B cell (primary cell): ENCODE measurements around the gene BMS1. TPM values are rescaled to one million over a fixed set of nuclear protein-coding genes. Genes with fewer than 3 reads are reported as not detected.

Experiments used
- ATAC-seq: fragments of 200-7000 bp; cut with Tn5 transposase; one replicate; pipeline ENCODE4 v1.10.0; 2021; ENCODE audit warnings: low read depth, mild to moderate bottlenecking, moderate number of reproducible peaks, moderate library complexity
- CTCF ChIA-PET: fragments of 350-600 bp; sonication (Branson Sonifier 250); formaldehyde crosslinking; loops from one replicate; lab custom pipeline; 2021; ENCODE audit warnings: antibody characterized with exemption, inconsistent platforms; lab: Charles Lee
- POLR2A ChIA-PET: fragments of 350-600 bp; sonication (Branson Sonifier 250); formaldehyde crosslinking; loops from one replicate; lab custom pipeline; 2021; ENCODE audit warnings: antibody characterized with exemption; lab: Charles Lee
- DNase-seq: peaks from one replicate; pipeline ENCODE4 v3.0.0; 2013
- H2AFZ ChIP-seq: 2 replicates; pipeline ENCODE4 v1.6.1; 2012; ENCODE audit warnings: mild to moderate bottlenecking, low read depth, low read length; ENCODE audit not compliant: insufficient read depth, poor library complexity, severe bottlenecking
- H3K27ac ChIP-seq, 2 donors: 1 replicate in 1 of 2; 2 replicates in 1 of 2; pipeline ENCODE4 v1.5.1; 2012 to 2013; ENCODE audit warnings: low read length in 2 of 2, mild to moderate bottlenecking in 2 of 2, moderate library complexity in 1 of 2
- H3K27me3 ChIP-seq, 4 experiments: fragments of 200-600 bp in 1 of 4; sonication (generic) in 1 of 4; replicated peaks in 1 of 4; 1 replicate in 2 of 4; 2 replicates in 2 of 4; pipeline versions ENCODE4 v1.6.1 to v1.7.0; 2013 to 2016; ENCODE audit warnings: low read length in 3 of 4, mild to moderate bottlenecking in 2 of 4, mixed read lengths in 1 of 4, moderate library complexity in 1 of 4; ENCODE audit not compliant: insufficient read depth in 4 of 4, control insufficient read depth in 3 of 4; ENCODE audit errors: control extremely low read depth in 1 of 4
- H3K36me3 ChIP-seq, 2 experiments: replicated peaks in 1 of 2; 1 replicate in 1 of 2; 2 replicates in 1 of 2; pipeline versions ENCODE4 v1.6.1 to v1.7.1; 2013; ENCODE audit warnings: low read length in 1 of 2; ENCODE audit not compliant: insufficient read depth in 2 of 2, control insufficient read depth in 1 of 2; ENCODE audit errors: control extremely low read depth in 1 of 2, extremely low read depth in 1 of 2
- H3K4me1 ChIP-seq, 2 donors: fragments of 200-600 bp in 1 of 2; sonication (generic) in 1 of 2; 1 replicate in 1 of 2; 2 replicates in 1 of 2; pipeline versions ENCODE4 v1.5.1 to v1.6.1; 2013 to 2017; ENCODE audit warnings: low read length in 2 of 2; ENCODE audit not compliant: control insufficient read depth in 2 of 2, insufficient read depth in 2 of 2
- H3K4me2 ChIP-seq: replicated peaks from 2 replicates; pipeline ENCODE3; 2012; ENCODE audit warnings: mild to moderate bottlenecking, low read depth, low read length; ENCODE audit not compliant: poor library complexity, severe bottlenecking
- H3K4me3 ChIP-seq, 5 experiments: fragments of 200-600 bp in 1 of 5; sonication (generic) in 1 of 5; 1 replicate in 3 of 5; 2 replicates in 2 of 5; pipeline versions ENCODE4 v1.5.1 to v1.7.0; 2011 to 2016; ENCODE audit warnings: low read length in 4 of 5, mild to moderate bottlenecking in 4 of 5, low read depth in 2 of 5, control low read depth in 1 of 5, moderate library complexity in 1 of 5; ENCODE audit not compliant: insufficient read depth in 1 of 5; ENCODE audit errors: control extremely low read depth in 1 of 5, extremely low read depth in 1 of 5
- H3K79me2 ChIP-seq: fragments of 200-600 bp; sonication (generic); one replicate; pipeline ENCODE4 v1.6.0; 2016; ENCODE audit warnings: low read length; ENCODE audit not compliant: control insufficient read depth, insufficient read depth
- H3K9ac ChIP-seq: fragments of 200-600 bp; sonication (generic); 2 replicates; pipeline ENCODE4 v1.6.1; 2017; ENCODE audit warnings: mild to moderate bottlenecking, low read length, moderate library complexity
- H3K9me3 ChIP-seq, 3 donors: one replicate each; pipeline versions ENCODE4 v1.6.1 to v1.7.1; 2013; ENCODE audit warnings: low read length in 2 of 3; ENCODE audit not compliant: control insufficient read depth in 2 of 3, insufficient read depth in 1 of 3; ENCODE audit errors: control extremely low read depth in 1 of 3
- H4K20me1 ChIP-seq: 2 replicates; pipeline ENCODE4 v1.6.0; 2012; ENCODE audit warnings: mild to moderate bottlenecking, low read length; ENCODE audit not compliant: insufficient read depth, control insufficient read depth, poor library complexity, severe bottlenecking
- H3K27ac Mint-ChIP-seq: one replicate; pipeline ENCODE4 v1.8.0; 2021; ENCODE audit warnings: mixed read lengths
- H3K27me3 Mint-ChIP-seq: one replicate; pipeline ENCODE4 v1.8.0; 2021; ENCODE audit warnings: mixed read lengths
- H3K4me1 Mint-ChIP-seq: one replicate; pipeline ENCODE4 v1.8.0; 2021; ENCODE audit warnings: mixed read lengths
- H3K4me3 Mint-ChIP-seq: one replicate; pipeline ENCODE4 v1.8.0; 2021; ENCODE audit warnings: mixed read lengths
- H3K9me3 Mint-ChIP-seq: one replicate; pipeline ENCODE4 v1.8.0; 2022; ENCODE audit warnings: mixed read lengths; ENCODE audit not compliant: insufficient read depth
- EZH2 ChIP-seq: IDR thresholded peaks from 2 replicates; pipeline ENCODE4 v1.6.1; 2012; ENCODE audit warnings: borderline replicate concordance, low read depth, mild to moderate bottlenecking, moderate library complexity, low read length; ENCODE audit not compliant: insufficient read depth, poor library complexity, severe bottlenecking
- WGBS: methylation state at CpG from one replicate; pipeline ENCODE4 v1.1.5; 2013; ENCODE audit warnings: missing lambda C conversion rate; ENCODE audit not compliant: insufficient coverage; 5-methylcytosine and 5-hydroxymethylcytosine counted together
- intact Hi-C: fragments of 100-400 bp; cut with micrococcal nuclease; formaldehyde crosslinking; loops from one replicate; pipeline ENCODE4 v1.10.0; 2022
- polyA plus RNA-seq: library from polyadenylated mRNA; depleted of rRNA; stranded (reverse); fragments of >200 nt; gene quantifications from 2 replicates; pipeline ENCODE4 v1.2.3, GENCODE V29; 2012
- total RNA-seq, 2 donors: library from RNA; stranded (reverse); fragments of 120-200 nt in 1 of 2; gene quantifications; 1 replicate in 1 of 2; 2 replicates in 1 of 2; pipeline versions ENCODE4 v1.2.3 to v1.2.4, GENCODE V29; 2013 to 2022
- TF ChIP-seq, protein P1 (sequence below): fragments of 200-600 bp; IDR thresholded peaks from one replicate; pipeline ENCODE4 v1.8.0; 2022; ENCODE audit warnings: antibody characterized with exemption, mild to moderate bottlenecking

The BMS1 gene
- total and polyA plus RNA-seq, 2 donors (not counting 1 experiment from before 2014, with no cell fraction given), result 3.1 to 17.5 TPM

GRCh38 chr10:42790835-42791234, 8.2 kb downstream of the BMS1 start:
- intact Hi-C loops, result no loop called here

DNA sequence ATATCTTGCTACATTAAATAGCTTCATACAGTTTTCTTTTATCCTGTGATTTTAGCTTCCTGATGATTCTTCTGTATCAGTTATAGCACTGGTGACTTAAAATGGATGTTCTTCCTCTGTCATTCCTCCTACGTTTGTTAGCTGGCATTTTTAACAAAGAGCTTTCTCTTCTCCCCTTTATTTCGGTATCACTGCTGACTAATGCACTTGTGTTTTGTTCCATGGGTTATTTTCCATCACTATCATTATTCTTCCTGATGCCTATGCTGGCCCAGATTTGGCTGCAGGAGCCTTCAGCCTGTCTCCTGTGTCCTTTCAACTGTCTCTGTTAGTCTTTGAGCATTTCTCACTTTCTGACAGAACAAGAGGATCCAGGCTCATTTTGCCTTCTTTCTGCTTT, 13.1 kb downstream of the BMS1 start:
- no peaks in the 10 kb centered on the region for H3K4me1 Mint-ChIP-seq
- no peaks in the 10 kb centered on the region for H3K79me2 ChIP-seq

More at GRCh38 chr10:42790835-42791234, 8.2 kb downstream of the BMS1 start:
- Histone ChIP-seq H3K79me2 (no peaks in the 10 kb centered on the region), H3K4me2 (no peak overlapping the region), H3K36me3 (peaks cover 8 to 64% of the 10 kb centered on the region in 2 experiments), H3K9ac (no peak overlapping the region), H2AFZ (no peak overlapping the region), H3K4me1 (no peaks in the 10 kb centered on the region), H4K20me1 (no peaks in the 10 kb centered on the region), H3K27me3 (no peaks in the 10 kb centered on the region), H3K9me3 (no peaks in the 10 kb centered on the region), H3K4me3 (no peak overlapping the region), H3K27ac (no peak overlapping the region)
- ChIA-PET POLR2A (no interaction called here), CTCF (no interaction called here)
- Mint-ChIP-seq H3K9me3 (no peaks in the 10 kb centered on the region), H3K27ac (no peak overlapping the region), H3K4me1 (no peaks in the 10 kb centered on the region), H3K4me3 (no peak overlapping the region), H3K27me3 (no peaks in the 10 kb centered on the region)
- TF ChIP-seq, protein P1, sequence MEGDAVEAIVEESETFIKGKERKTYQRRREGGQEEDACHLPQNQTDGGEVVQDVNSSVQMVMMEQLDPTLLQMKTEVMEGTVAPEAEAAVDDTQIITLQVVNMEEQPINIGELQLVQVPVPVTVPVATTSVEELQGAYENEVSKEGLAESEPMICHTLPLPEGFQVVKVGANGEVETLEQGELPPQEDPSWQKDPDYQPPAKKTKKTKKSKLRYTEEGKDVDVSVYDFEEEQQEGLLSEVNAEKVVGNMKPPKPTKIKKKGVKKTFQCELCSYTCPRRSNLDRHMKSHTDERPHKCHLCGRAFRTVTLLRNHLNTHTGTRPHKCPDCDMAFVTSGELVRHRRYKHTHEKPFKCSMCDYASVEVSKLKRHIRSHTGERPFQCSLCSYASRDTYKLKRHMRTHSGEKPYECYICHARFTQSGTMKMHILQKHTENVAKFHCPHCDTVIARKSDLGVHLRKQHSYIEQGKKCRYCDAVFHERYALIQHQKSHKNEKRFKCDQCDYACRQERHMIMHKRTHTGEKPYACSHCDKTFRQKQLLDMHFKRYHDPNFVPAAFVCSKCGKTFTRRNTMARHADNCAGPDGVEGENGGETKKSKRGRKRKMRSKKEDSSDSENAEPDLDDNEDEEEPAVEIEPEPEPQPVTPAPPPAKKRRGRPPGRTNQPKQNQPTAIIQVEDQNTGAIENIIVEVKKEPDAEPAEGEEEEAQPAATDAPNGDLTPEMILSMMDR, result no peak
- TF ChIP-seq EZH2, result no peak
- ATAC-seq, result no peak
- WGBS, result 100% methylated on average over 1 of the region's 3 CpGs
- DNase-seq, result no peak

More for the DNA sequence above, 13.1 kb downstream of the BMS1 start:
- Histone ChIP-seq H3K4me2 (no peak overlapping the region), H3K27me3 (no peaks in the 10 kb centered on the region), H3K9ac (no peak overlapping the region), H3K27ac (no peak overlapping the region), H3K4me3 (no peak overlapping the region), H3K36me3 (peaks cover 28 to 83% of the 10 kb centered on the region in 2 experiments), H4K20me1 (no peaks in the 10 kb centered on the region), H2AFZ (no peak overlapping the region), H3K4me1 (no peaks in the 10 kb centered on the region), H3K9me3 (no peaks in the 10 kb centered on the region)
- WGBS, result 83% methylated on average over 1 of the region's 2 CpGs
- DNase-seq (no peak), ATAC-seq (no peak)
- ChIA-PET CTCF (no interaction called here), POLR2A (no interaction called here)
- Mint-ChIP-seq H3K27ac (no peak overlapping the region), H3K4me3 (no peak overlapping the region), H3K27me3 (no peaks in the 10 kb centered on the region), H3K9me3 (no peaks in the 10 kb centered on the region)
- intact Hi-C loops, result no loop called here
- TF ChIP-seq EZH2, result no peak
- TF ChIP-seq, protein P1, result no peak
